Left ventricle myocardium inferior (tissue), 1 donor: Measurements from ENCODE around the gene PTGS1. TPM values are rescaled to one million over a fixed set of nuclear protein-coding genes. Genes with fewer than 3 reads are reported as not detected.

Experiments
- DNase-seq: peaks from one replicate; pipeline ENCODE4 v3.0.0-alpha.2; 2020
- H3K27ac ChIP-seq: fragments of 200-600 bp; replicated peaks from 2 replicates; pipeline ENCODE4 v1.8.0; 2021
- H3K27me3 ChIP-seq: fragments of 200-600 bp; 2 replicates; pipeline ENCODE4 v1.8.0; 2021; ENCODE audit warnings: low read depth
- H3K36me3 ChIP-seq: fragments of 200-600 bp; 2 replicates; pipeline ENCODE4 v1.8.0; 2021
- H3K4me1 ChIP-seq: fragments of 200-600 bp; 2 replicates; pipeline ENCODE4 v1.8.0; 2021
- H3K4me3 ChIP-seq: fragments of 200-600 bp; 2 replicates; pipeline ENCODE4 v1.8.0; 2021; ENCODE audit warnings: mild to moderate bottlenecking, moderate library complexity
- H3K9me3 ChIP-seq: fragments of 200-600 bp; replicated peaks from 2 replicates; pipeline ENCODE4 v1.8.0; 2021
- CTCF ChIP-seq: fragments of 200-600 bp; IDR thresholded peaks from 2 replicates; pipeline ENCODE4 v1.8.0; 2021; ENCODE audit warnings: antibody characterized with exemption, mild to moderate bottlenecking, borderline replicate concordance
- intact Hi-C: fragments of 100-400 bp; cut with micrococcal nuclease; formaldehyde crosslinking; loops from one replicate; pipeline ENCODE4 v1.11.0; 2022
- total RNA-seq: library from RNA; stranded (reverse); fragmentation: NEBNext Ultra II Directional; extraction: Animal tissue kit (Norgen Biotek cat#: 25700); gene quantifications from one replicate; pipeline ENCODE4 v1.2.1, GENCODE V29; 2021
- donor health status: DM: no; HTN: yes; CAD: no; lungs with severe emphysema.

The PTGS1 gene
- total RNA-seq, 1 donor from 2014 or later, result 6.7 TPM

- H3K27ac ChIP-seq, result no peak overlapping the region
- no peaks in the 10 kb centered on the region for H3K36me3 ChIP-seq
- H3K27me3 ChIP-seq, result no peaks in the 10 kb centered on the region
- H3K4me3 ChIP-seq, result no peak overlapping the region
- intact Hi-C loops, result no loop called here
- no peak for TF ChIP-seq CTCF
- no peak for DNase-seq
- no peaks in the 10 kb centered on the region for H3K9me3 ChIP-seq
- peaks cover 25% of the 10 kb centered on the region for H3K4me1 ChIP-seq
Measured at GRCh38 chr9:122331523-122331927, 39.3 kb upstream of the PTGS1 start.

GRCh38 chr9:122332083-122332482, 38.7 kb upstream of the PTGS1 start:
- H3K27me3 ChIP-seq, result no peaks in the 10 kb centered on the region
- no peaks in the 10 kb centered on the region for H3K9me3 ChIP-seq
- H3K4me3 ChIP-seq, result no peak overlapping the region
- no peaks in the 10 kb centered on the region for H3K36me3 ChIP-seq
- intact Hi-C loops, result no loop called here
- no peak for TF ChIP-seq CTCF
- H3K4me1 ChIP-seq, result peaks cover 25% of the 10 kb centered on the region
- no peak overlapping the region for H3K27ac ChIP-seq
- no peak for DNase-seq

DNA sequence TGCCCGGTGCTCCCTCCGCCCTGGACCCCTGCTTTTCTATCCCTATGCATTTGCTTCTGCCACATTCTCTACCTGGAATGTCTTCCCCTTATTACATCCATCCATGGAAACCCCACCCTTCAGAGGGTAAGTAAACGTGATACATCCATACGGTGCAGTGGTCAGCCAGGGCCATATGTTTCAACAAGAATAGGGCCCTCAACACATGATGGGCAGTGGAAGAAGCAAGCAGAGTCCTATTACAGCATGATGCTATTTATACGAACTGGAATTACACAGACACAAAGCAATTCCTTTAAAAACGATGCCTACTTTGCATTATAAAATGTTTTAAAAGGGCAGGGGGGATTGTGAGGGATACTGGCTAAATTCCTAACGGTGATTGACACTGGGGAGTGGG, 38.2 kb upstream of the PTGS1 start:
- Histone ChIP-seq H3K36me3 (no peaks in the 10 kb centered on the region), H3K27me3 (no peaks in the 10 kb centered on the region), H3K9me3 (no peaks in the 10 kb centered on the region), H3K27ac (no peak overlapping the region), H3K4me3 (no peak overlapping the region), H3K4me1 (peaks cover 25% of the 10 kb centered on the region)
- intact Hi-C loops, result no loop called here
- DNase-seq, result no peak
- TF ChIP-seq CTCF, result no peak

DNA sequence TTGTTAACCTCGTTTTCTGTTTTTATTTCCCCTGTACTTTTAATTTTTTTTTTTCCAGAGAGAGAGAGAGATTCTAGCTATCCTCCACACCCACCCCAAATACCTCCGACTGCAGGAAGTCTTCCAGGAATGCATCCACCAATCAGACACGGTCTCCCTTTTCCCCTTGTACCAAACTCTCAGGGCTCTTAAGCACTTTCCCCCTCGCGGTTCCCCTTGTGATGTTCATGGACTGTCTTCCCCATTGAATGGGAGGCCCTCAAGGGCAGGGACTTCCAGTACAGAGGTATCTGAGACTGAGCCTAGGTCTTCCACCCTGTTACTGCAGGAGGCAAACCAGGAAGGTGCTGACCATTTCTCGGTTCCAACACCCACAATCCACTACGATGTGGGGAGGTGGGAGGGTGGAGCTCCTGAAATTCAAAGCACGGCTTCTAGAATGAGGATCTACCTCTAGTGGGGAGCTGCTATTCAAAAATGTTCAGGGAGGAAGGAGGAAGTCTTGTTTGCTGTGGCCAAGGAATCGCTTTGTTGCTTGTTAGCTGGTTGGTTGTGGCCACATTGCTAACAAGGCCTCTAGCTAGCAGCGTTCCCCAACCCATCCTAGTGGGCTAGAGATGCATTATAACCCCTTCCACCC, 37.5 kb upstream of the PTGS1 start:
- Histone ChIP-seq H3K9me3 (no peaks in the 10 kb centered on the region), H3K4me1 (peaks cover 28% of the 10 kb centered on the region), H3K4me3 (no peak overlapping the region), H3K27me3 (no peaks in the 10 kb centered on the region), H3K27ac (no peak overlapping the region), H3K36me3 (no peaks in the 10 kb centered on the region)
- TF ChIP-seq CTCF, result no peak
- DNase-seq, result no peak
- intact Hi-C loops, result no loop called here

GRCh38 chr9:122334916-122335315, 35.9 kb upstream of the PTGS1 start:
- intact Hi-C loops, result no loop called here
- DNase-seq, result no peak
- no peak for TF ChIP-seq CTCF
- no peaks in the 10 kb centered on the region for H3K9me3 ChIP-seq
- no peak overlapping the region for H3K27ac ChIP-seq
- no peaks in the 10 kb centered on the region for H3K27me3 ChIP-seq
- no peaks in the 10 kb centered on the region for H3K36me3 ChIP-seq
- peaks cover 37% of the 10 kb centered on the region for H3K4me1 ChIP-seq
- no peak overlapping the region for H3K4me3 ChIP-seq
